HEK293 (cell line): ENCODE data around the gene HES5.

ENCODE experiments used
- CTCF ChIA-PET: fragments of 350-600 bp; formaldehyde crosslinking; extraction: SDS; loops from one replicate; lab custom pipeline; 2021; ENCODE audit warnings: antibody characterized with exemption; lab: Yijun Ruan, JAX
- POLR2A ChIA-PET: fragments of 300-600 bp; formaldehyde crosslinking; extraction: SDS; loops from one replicate; lab custom pipeline; 2020; ENCODE audit warnings: antibody characterized with exemption, inconsistent platforms; lab: Yijun Ruan, JAX
- H3K27ac ChIP-seq: fragments of 200-500 bp; sonication (Bioruptor generic); 2 replicates; pipeline ENCODE4 v1.5.1; 2014; ENCODE audit warnings: low read depth, low read length, control low read depth, inconsistent platforms; ENCODE audit errors: extremely low read depth
- H3K36me3 ChIP-seq, 2 experiments: fragments of 200-500 bp in 1 of 2; sonication (Bioruptor generic) in 1 of 2; 1 replicate in 1 of 2; 2 replicates in 1 of 2; pipeline ENCODE4 v1.5.1; 2014 to 2017; ENCODE audit warnings: inconsistent platforms in 2 of 2, low read length in 2 of 2; ENCODE audit not compliant: control insufficient read depth in 2 of 2, insufficient read depth in 1 of 2
- H3K4me1 ChIP-seq: fragments of 200-500 bp; sonication (Bioruptor generic); 2 replicates; pipeline ENCODE4 v1.5.1; 2014; ENCODE audit warnings: mild to moderate bottlenecking, low read length, inconsistent platforms; ENCODE audit not compliant: control insufficient read depth, insufficient read depth
- H3K4me3 ChIP-seq: 2 replicates; pipeline ENCODE4 v1.5.1; 2011; ENCODE audit warnings: low read depth, mild to moderate bottlenecking, control low read depth, low read length, moderate library complexity
- H3K9me3 ChIP-seq: fragments of 200-500 bp; sonication (Bioruptor generic); 2 replicates; pipeline ENCODE4 v1.5.1; 2014; ENCODE audit warnings: low read depth, low read length, inconsistent platforms; ENCODE audit not compliant: control insufficient read depth, insufficient read depth
- GLIS2 ChIP-seq: fragments of 450-650 bp; formaldehyde crosslinking; IDR thresholded peaks from 2 replicates; pipeline ENCODE4 v1.5.1; 2016; ENCODE audit warnings: missing biosample characterization, missing genetic modification characterization
- WT1 ChIP-seq: fragments of 450-650 bp; formaldehyde crosslinking; IDR thresholded peaks from 2 replicates; pipeline ENCODE4 v1.5.1; 2016; ENCODE audit warnings: missing biosample characterization, missing genetic modification characterization
- ZBTB48 ChIP-seq: fragments of 450-650 bp; formaldehyde crosslinking; IDR thresholded peaks from 2 replicates; pipeline ENCODE4 v1.5.1; 2016; ENCODE audit warnings: missing biosample characterization, missing genetic modification characterization
- ZFHX2 ChIP-seq: fragments of 450-650 bp; formaldehyde crosslinking; conservative IDR thresholded peaks from 2 replicates; pipeline ENCODE4 v1.5.1; 2016; ENCODE audit warnings: missing biosample characterization, missing genetic modification characterization
- ZNF10 ChIP-seq: fragments of 450-650 bp; formaldehyde crosslinking; IDR thresholded peaks from 2 replicates; pipeline ENCODE4 v1.5.1; 2017; ENCODE audit warnings: missing biosample characterization, missing genetic modification characterization
- ZNF16 ChIP-seq: fragments of 450-650 bp; formaldehyde crosslinking; IDR thresholded peaks from 2 replicates; pipeline ENCODE4 v1.5.1; 2016; ENCODE audit warnings: low read depth, missing biosample characterization, missing genetic modification characterization
- ZNF2 ChIP-seq: fragments of 450-650 bp; formaldehyde crosslinking; IDR thresholded peaks from 2 replicates; pipeline ENCODE4 v1.5.1; 2016; ENCODE audit warnings: missing biosample characterization, missing genetic modification characterization
- ZNF214 ChIP-seq: fragments of 450-650 bp; formaldehyde crosslinking; IDR thresholded peaks from 2 replicates; pipeline ENCODE4 v1.5.1; 2017; ENCODE audit warnings: missing biosample characterization, mild to moderate bottlenecking, missing genetic modification characterization, borderline replicate concordance
- ZNF335 ChIP-seq: fragments of 450-650 bp; formaldehyde crosslinking; conservative IDR thresholded peaks from 2 replicates; pipeline ENCODE4 v1.5.1; 2016; ENCODE audit warnings: missing biosample characterization, missing genetic modification characterization
- ZNF37A ChIP-seq: fragments of 450-650 bp; IDR thresholded peaks from 2 replicates; pipeline ENCODE4 v1.5.1; 2018; ENCODE audit warnings: missing biosample characterization, missing genetic modification characterization
- ZNF423 ChIP-seq: fragments of 450-650 bp; formaldehyde crosslinking; IDR thresholded peaks from 2 replicates; pipeline ENCODE4 v1.5.1; 2016; ENCODE audit warnings: missing biosample characterization, missing genetic modification characterization
- ZNF433 ChIP-seq: fragments of 450-650 bp; formaldehyde crosslinking; IDR thresholded peaks from 2 replicates; pipeline ENCODE4 v1.5.1; 2016; ENCODE audit warnings: missing biosample characterization, missing genetic modification characterization, low read depth
- ZNF843 ChIP-seq: fragments of 450-650 bp; formaldehyde crosslinking; IDR thresholded peaks from 2 replicates; pipeline ENCODE4 v1.5.1; 2016; ENCODE audit warnings: missing biosample characterization, missing genetic modification characterization
- ZXDB ChIP-seq: fragments of 450-650 bp; formaldehyde crosslinking; IDR thresholded peaks from 2 replicates; pipeline ENCODE4 v1.5.1; 2016; ENCODE audit warnings: missing biosample characterization, missing genetic modification characterization
- TF ChIP-seq, protein P1 (sequence below): fragments of 450-650 bp; formaldehyde crosslinking; IDR thresholded peaks from 2 replicates; pipeline ENCODE4 v1.5.1; 2016; ENCODE audit warnings: missing biosample characterization, missing genetic modification characterization
- TF ChIP-seq, protein P2 (sequence below): fragments of 450-650 bp; formaldehyde crosslinking; IDR thresholded peaks from 2 replicates; pipeline ENCODE4 v1.5.1; 2016; ENCODE audit warnings: missing biosample characterization, missing genetic modification characterization
- TF ChIP-seq, protein P3 (sequence below): fragments of 450-650 bp; formaldehyde crosslinking; IDR thresholded peaks from 2 replicates; pipeline ENCODE4 v1.5.1; 2016; ENCODE audit warnings: missing biosample characterization, missing genetic modification characterization
- TF ChIP-seq, protein P4 (sequence below): fragments of 450-650 bp; formaldehyde crosslinking; IDR thresholded peaks from 2 replicates; pipeline ENCODE4 v1.5.1; 2017; ENCODE audit warnings: missing biosample characterization, missing genetic modification characterization
- TF ChIP-seq, protein P5 (sequence below): sonication (generic); formaldehyde crosslinking; IDR thresholded peaks from 2 replicates; pipeline ENCODE4 v1.8.1; 2022; ENCODE audit warnings: mild to moderate bottlenecking, moderate library complexity, missing genetic modification reagents
- TF ChIP-seq, protein P6 (sequence below): fragments of 450-650 bp; formaldehyde crosslinking; IDR thresholded peaks from 2 replicates; pipeline ENCODE4 v1.5.1; 2017; ENCODE audit warnings: missing biosample characterization, mild to moderate bottlenecking, missing genetic modification characterization, moderate library complexity

HES5 gene

DNA sequence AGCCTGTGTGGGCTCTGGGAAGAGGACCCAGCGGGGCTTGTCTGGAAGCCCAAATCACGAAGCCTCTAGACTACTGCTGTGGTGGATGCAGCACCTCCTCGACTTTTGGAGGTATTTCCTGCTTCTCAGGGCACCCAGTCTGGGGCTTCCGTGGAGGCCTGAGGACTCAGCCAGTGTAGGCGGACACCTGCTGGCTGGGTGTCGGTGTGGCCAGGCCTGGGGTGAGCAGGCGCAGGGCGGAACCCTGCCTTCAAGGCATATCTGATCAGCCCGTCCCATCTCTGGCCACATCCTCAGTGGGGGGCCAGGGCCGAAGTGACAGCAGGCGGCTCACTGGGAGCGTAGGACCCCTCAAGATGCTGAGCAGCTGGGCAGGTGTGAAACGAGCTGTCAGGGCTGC, 47.0 kb downstream of the HES5 start:
- no peak overlapping the region for H3K27ac ChIP-seq
- H3K36me3 ChIP-seq: no peaks in the 10 kb centered on the region
- H3K9me3 ChIP-seq: no peaks in the 10 kb centered on the region
- ChIA-PET POLR2A (no interaction called here), CTCF (no interaction called here)
- H3K4me1 ChIP-seq: no peaks in the 10 kb centered on the region
- no peak for TF ChIP-seq GLIS2 (tag by site-specific recombination)
- no peak overlapping the region for H3K4me3 ChIP-seq

DNA sequence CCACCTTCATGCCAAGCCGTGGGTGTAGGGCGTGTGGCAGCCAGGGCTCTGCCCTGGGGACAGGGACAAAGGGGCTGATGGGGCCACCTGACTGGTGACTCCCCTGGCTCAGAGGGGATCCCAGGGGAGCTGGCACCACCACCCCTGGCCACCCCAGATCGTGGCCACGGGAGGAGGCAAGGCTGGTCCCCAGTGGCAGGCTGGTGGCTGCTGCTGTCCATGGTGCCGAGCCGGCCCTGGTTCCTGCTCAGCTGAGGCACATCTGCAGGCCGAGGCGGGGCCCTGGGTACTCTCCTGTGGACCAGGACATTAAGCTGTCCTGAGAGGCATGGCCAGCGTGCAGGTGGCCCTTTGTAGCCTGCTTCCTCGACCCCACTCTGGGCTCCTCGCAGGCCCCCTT, 47.5 kb downstream of the HES5 start:
- CTCF ChIA-PET: no interaction called here
- Histone ChIP-seq H3K27ac (no peak overlapping the region), H3K4me1 (no peaks in the 10 kb centered on the region), H3K9me3 (no peaks in the 10 kb centered on the region), H3K36me3 (no peaks in the 10 kb centered on the region), H3K4me3 (no peak overlapping the region)
- POLR2A ChIA-PET: no interaction called here
- 0 out of 2 replicates have a peak, but pooled peaks have one; percentile 24 for TF ChIP-seq ZFHX2
- TF ChIP-seq, protein P1, sequence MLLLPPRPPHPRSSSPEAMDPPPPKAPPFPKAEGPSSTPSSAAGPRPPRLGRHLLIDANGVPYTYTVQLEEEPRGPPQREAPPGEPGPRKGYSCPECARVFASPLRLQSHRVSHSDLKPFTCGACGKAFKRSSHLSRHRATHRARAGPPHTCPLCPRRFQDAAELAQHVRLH: no peak
- TF ChIP-seq, protein P2, sequence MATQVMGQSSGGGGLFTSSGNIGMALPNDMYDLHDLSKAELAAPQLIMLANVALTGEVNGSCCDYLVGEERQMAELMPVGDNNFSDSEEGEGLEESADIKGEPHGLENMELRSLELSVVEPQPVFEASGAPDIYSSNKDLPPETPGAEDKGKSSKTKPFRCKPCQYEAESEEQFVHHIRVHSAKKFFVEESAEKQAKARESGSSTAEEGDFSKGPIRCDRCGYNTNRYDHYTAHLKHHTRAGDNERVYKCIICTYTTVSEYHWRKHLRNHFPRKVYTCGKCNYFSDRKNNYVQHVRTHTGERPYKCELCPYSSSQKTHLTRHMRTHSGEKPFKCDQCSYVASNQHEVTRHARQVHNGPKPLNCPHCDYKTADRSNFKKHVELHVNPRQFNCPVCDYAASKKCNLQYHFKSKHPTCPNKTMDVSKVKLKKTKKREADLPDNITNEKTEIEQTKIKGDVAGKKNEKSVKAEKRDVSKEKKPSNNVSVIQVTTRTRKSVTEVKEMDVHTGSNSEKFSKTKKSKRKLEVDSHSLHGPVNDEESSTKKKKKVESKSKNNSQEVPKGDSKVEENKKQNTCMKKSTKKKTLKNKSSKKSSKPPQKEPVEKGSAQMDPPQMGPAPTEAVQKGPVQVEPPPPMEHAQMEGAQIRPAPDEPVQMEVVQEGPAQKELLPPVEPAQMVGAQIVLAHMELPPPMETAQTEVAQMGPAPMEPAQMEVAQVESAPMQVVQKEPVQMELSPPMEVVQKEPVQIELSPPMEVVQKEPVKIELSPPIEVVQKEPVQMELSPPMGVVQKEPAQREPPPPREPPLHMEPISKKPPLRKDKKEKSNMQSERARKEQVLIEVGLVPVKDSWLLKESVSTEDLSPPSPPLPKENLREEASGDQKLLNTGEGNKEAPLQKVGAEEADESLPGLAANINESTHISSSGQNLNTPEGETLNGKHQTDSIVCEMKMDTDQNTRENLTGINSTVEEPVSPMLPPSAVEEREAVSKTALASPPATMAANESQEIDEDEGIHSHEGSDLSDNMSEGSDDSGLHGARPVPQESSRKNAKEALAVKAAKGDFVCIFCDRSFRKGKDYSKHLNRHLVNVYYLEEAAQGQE (tag by site-specific recombination): peak; percentile 98
- TF ChIP-seq, all 188 proteins: peak for 2

DNA sequence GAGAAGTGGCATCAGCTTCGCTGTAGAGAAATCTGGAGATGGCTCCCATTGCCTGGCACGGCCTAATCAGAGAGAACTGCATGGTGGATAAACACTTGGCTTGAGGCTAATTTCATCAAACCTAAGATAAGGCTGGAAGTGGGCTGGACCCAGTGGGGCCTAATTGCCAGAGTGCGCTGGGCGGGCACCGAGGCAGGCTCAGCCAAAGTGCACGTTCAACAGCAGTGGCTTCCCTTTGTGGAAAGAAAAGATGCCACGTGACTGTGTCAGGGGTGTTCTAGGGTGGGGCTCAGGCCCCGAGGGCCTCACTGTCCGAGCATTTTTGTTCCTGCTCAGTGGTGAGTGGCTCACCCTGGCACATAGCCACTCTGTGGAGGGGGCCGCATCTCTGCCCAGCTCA, 48.2 kb downstream of the HES5 start:
- CTCF ChIA-PET: no interaction called here
- POLR2A ChIA-PET: no interaction called here

DNA sequence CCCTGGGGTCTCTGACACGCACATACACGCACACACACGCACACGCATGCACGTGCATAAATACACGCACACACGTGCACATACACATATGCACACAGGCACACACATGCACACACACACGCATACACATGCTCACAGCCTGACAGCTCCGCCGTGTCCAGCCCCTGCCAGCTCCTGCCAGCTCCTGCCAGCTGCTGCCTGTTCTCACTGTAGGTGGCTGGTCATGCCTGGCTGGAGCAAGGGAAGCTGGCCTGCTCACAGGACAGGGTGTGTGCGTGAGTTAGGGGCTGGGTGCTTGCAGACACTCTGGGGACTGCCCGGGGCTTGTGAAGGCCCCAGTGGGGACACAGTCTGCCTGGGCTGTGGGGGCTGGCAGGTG, 49.1 kb downstream of the HES5 start:
- H3K4me3 ChIP-seq: no peak overlapping the region
- TF ChIP-seq, protein P3, sequence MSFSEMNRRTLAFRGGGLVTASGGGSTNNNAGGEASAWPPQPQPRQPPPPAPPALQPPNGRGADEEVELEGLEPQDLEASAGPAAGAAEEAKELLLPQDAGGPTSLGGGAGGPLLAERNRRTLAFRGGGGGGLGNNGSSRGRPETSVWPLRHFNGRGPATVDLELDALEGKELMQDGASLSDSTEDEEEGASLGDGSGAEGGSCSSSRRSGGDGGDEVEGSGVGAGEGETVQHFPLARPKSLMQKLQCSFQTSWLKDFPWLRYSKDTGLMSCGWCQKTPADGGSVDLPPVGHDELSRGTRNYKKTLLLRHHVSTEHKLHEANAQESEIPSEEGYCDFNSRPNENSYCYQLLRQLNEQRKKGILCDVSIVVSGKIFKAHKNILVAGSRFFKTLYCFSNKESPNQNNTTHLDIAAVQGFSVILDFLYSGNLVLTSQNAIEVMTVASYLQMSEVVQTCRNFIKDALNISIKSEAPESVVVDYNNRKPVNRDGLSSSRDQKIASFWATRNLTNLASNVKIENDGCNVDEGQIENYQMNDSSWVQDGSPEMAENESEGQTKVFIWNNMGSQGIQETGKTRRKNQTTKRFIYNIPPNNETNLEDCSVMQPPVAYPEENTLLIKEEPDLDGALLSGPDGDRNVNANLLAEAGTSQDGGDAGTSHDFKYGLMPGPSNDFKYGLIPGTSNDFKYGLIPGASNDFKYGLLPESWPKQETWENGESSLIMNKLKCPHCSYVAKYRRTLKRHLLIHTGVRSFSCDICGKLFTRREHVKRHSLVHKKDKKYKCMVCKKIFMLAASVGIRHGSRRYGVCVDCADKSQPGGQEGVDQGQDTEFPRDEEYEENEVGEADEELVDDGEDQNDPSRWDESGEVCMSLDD (tag by site-specific recombination): no peak
- TF ChIP-seq, protein P4, sequence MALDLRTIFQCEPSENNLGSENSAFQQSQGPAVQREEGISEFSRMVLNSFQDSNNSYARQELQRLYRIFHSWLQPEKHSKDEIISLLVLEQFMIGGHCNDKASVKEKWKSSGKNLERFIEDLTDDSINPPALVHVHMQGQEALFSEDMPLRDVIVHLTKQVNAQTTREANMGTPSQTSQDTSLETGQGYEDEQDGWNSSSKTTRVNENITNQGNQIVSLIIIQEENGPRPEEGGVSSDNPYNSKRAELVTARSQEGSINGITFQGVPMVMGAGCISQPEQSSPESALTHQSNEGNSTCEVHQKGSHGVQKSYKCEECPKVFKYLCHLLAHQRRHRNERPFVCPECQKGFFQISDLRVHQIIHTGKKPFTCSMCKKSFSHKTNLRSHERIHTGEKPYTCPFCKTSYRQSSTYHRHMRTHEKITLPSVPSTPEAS (tag by site-specific recombination): peak; percentile 44; the same call in 1 of the 2 replicates
- H3K27ac ChIP-seq: no peak overlapping the region
- H3K4me1 ChIP-seq: no peaks in the 10 kb centered on the region
- no peaks in the 10 kb centered on the region for H3K36me3 ChIP-seq
- H3K9me3 ChIP-seq: no peaks in the 10 kb centered on the region
- ChIA-PET POLR2A (no interaction called here), CTCF (no interaction called here)

More for the DNA sequence above, 48.2 kb downstream of the HES5 start:
- Histone ChIP-seq H3K27ac (no peak overlapping the region), H3K4me3 (no peak overlapping the region), H3K9me3 (no peaks in the 10 kb centered on the region), H3K4me1 (no peaks in the 10 kb centered on the region), H3K36me3 (no peaks in the 10 kb centered on the region)
- TF ChIP-seq WT1 (no peak), ZNF214 (tag by site-specific recombination) (no peak), ZNF37A (tag by site-specific recombination) (no peak), ZNF2 (tag by site-specific recombination) (no peak), ZNF843 (tag by site-specific recombination) (no peak), ZNF433 (tag by site-specific recombination) (no peak), ZNF16 (tag by site-specific recombination) (no peak), ZNF10 (tag by site-specific recombination) (no peak), ZNF423 (tag by site-specific recombination) (no peak), ZBTB48 (tag by site-specific recombination) (no peak), ZNF335 (no peak), ZXDB (tag by site-specific recombination) (no peak)
- TF ChIP-seq, protein P5, sequence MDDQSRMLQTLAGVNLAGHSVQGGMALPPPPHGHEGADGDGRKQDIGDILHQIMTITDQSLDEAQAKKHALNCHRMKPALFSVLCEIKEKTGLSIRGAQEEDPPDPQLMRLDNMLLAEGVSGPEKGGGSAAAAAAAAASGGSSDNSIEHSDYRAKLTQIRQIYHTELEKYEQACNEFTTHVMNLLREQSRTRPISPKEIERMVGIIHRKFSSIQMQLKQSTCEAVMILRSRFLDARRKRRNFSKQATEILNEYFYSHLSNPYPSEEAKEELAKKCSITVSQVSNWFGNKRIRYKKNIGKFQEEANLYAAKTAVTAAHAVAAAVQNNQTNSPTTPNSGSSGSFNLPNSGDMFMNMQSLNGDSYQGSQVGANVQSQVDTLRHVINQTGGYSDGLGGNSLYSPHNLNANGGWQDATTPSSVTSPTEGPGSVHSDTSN (CRISPR knock-in tag): no peak
- TF ChIP-seq, protein P6, sequence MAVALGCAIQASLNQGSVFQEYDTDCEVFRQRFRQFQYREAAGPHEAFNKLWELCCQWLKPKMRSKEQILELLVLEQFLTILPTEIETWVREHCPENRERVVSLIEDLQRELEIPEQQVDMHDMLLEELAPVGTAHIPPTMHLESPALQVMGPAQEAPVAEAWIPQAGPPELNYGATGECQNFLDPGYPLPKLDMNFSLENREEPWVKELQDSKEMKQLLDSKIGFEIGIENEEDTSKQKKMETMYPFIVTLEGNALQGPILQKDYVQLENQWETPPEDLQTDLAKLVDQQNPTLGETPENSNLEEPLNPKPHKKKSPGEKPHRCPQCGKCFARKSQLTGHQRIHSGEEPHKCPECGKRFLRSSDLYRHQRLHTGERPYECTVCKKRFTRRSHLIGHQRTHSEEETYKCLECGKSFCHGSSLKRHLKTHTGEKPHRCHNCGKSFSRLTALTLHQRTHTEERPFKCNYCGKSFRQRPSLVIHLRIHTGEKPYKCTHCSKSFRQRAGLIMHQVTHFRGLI (tag by site-specific recombination): no peak
